ENCODE data around the gene AKR1B15. TPM values are rescaled to one million over a fixed set of nuclear protein-coding genes. Genes with fewer than 3 reads are reported as not detected.
"Not testable (repeated sequence)": the region's sequence is repeated elsewhere in the genome, so short reads cannot be mapped to it uniquely, and the experiment has no call there.

AKR1B15 gene
- total RNA-seq, 2 donors from 2014 or later = not detected

GRCh38 chr7:134526552-134527248 lies 22.2 kb upstream of the AKR1B15 start:
- H3K27ac Mint-ChIP-seq; H3K9me3 Mint-ChIP-seq; H3K36me3 Mint-ChIP-seq; ATAC-seq; DNase-seq (ENCODE audit: low spot score in 2 of 2): not testable (repeated sequence)

- Mint-ChIP-seq H3K9me3 (no peaks in the 10 kb centered on the region), H3K36me3 (no peaks in the 10 kb centered on the region), H3K27ac (no peak overlapping the region)
- no peak for DNase-seq (ENCODE audit: low spot score in 2 of 2)
- ATAC-seq = no peak
These were observed 20.9 kb upstream of the AKR1B15 start for GRCh38 chr7:134527979-134528371.

GRCh38 chr7:134528749-134529148 lies 20.2 kb upstream of the AKR1B15 start:
- no peak overlapping the region for H3K27ac Mint-ChIP-seq
- H3K9me3 Mint-ChIP-seq = no peaks in the 10 kb centered on the region
- no peaks in the 10 kb centered on the region for H3K36me3 Mint-ChIP-seq
- no peak for ATAC-seq
- DNase-seq (ENCODE audit: low spot score in 2 of 2) = no peak

- no peak overlapping the region for H3K27ac Mint-ChIP-seq
- ATAC-seq (no peak), DNase-seq (ENCODE audit: low spot score in 2 of 2) (no peak)
- H3K36me3 Mint-ChIP-seq = no peaks in the 10 kb centered on the region
- no peaks in the 10 kb centered on the region for H3K9me3 Mint-ChIP-seq
These were observed 18.4 kb upstream of the AKR1B15 start for GRCh38 chr7:134530460-134530859.

- Mint-ChIP-seq H3K9me3 (no peaks in the 10 kb centered on the region), H3K36me3 (no peaks in the 10 kb centered on the region), H3K27ac (no peak overlapping the region)
- no peak for ATAC-seq
- DNase-seq (ENCODE audit: low spot score in 2 of 2) = no peak
These were observed 16.5 kb upstream of the AKR1B15 start for GRCh38 chr7:134532180-134532953.

- Mint-ChIP-seq H3K27ac (no peak overlapping the region), H3K36me3 (no peaks in the 10 kb centered on the region), H3K9me3 (no peaks in the 10 kb centered on the region)
- no peak for ATAC-seq
- no peak for DNase-seq (ENCODE audit: low spot score in 2 of 2)
These were observed 16.0 kb upstream of the AKR1B15 start for GRCh38 chr7:134532954-134533218.

GRCh38 chr7:134533288-134533771 lies 15.6 kb upstream of the AKR1B15 start:
- Mint-ChIP-seq H3K27ac (no peak overlapping the region), H3K36me3 (no peaks in the 10 kb centered on the region), H3K9me3 (no peaks in the 10 kb centered on the region)
- ATAC-seq (no peak), DNase-seq (ENCODE audit: low spot score in 2 of 2) (no peak)

GRCh38 chr7:134534633-134535032 lies 14.3 kb upstream of the AKR1B15 start:
- ATAC-seq (no peak), DNase-seq (ENCODE audit: low spot score in 2 of 2) (no peak)
- Mint-ChIP-seq H3K9me3 (no peaks in the 10 kb centered on the region), H3K36me3 (no peaks in the 10 kb centered on the region), H3K27ac (no peak overlapping the region)

GRCh38 chr7:134535272-134535918 lies 13.5 kb upstream of the AKR1B15 start:
- Mint-ChIP-seq H3K27ac (no peak overlapping the region), H3K9me3 (no peaks in the 10 kb centered on the region), H3K36me3 (no peaks in the 10 kb centered on the region)
- ATAC-seq = no peak
- no peak for DNase-seq (ENCODE audit: low spot score in 2 of 2)

- no peaks in the 10 kb centered on the region for H3K9me3 Mint-ChIP-seq
- DNase-seq (ENCODE audit: low spot score in 2 of 2) (no peak), ATAC-seq (no peak)
- no peak overlapping the region for H3K27ac Mint-ChIP-seq
- H3K36me3 Mint-ChIP-seq = no peaks in the 10 kb centered on the region
These were observed 13.0 kb upstream of the AKR1B15 start for GRCh38 chr7:134535919-134536299.

GRCh38 chr7:134536558-134536957 lies 12.4 kb upstream of the AKR1B15 start:
- not testable (repeated sequence) for H3K9me3 Mint-ChIP-seq; DNase-seq (ENCODE audit: low spot score in 2 of 2); H3K27ac Mint-ChIP-seq; H3K36me3 Mint-ChIP-seq; ATAC-seq

GRCh38 chr7:134537273-134537781 lies 11.6 kb upstream of the AKR1B15 start:
- not testable (repeated sequence) for H3K27ac Mint-ChIP-seq; ATAC-seq; DNase-seq (ENCODE audit: low spot score in 2 of 2); H3K36me3 Mint-ChIP-seq; H3K9me3 Mint-ChIP-seq

- Mint-ChIP-seq H3K9me3 (no peaks in the 10 kb centered on the region), H3K36me3 (no peaks in the 10 kb centered on the region), H3K27ac (no peak overlapping the region)
- no peak for ATAC-seq
- no peak for DNase-seq (ENCODE audit: low spot score in 2 of 2)
These were observed 9.4 kb upstream of the AKR1B15 start for GRCh38 chr7:134539380-134540004.

GRCh38 chr7:134541501-134542194 lies 7.3 kb upstream of the AKR1B15 start:
- DNase-seq (ENCODE audit: low spot score in 2 of 2); ATAC-seq; H3K9me3 Mint-ChIP-seq; H3K36me3 Mint-ChIP-seq; H3K27ac Mint-ChIP-seq: not testable (repeated sequence)

- Mint-ChIP-seq H3K9me3 (no peaks in the 10 kb centered on the region), H3K36me3 (no peaks in the 10 kb centered on the region), H3K27ac (no peak overlapping the region)
- DNase-seq (ENCODE audit: low spot score in 2 of 2) (no peak), ATAC-seq (no peak)
These were observed 6.6 kb upstream of the AKR1B15 start for GRCh38 chr7:134542195-134542771.

- Mint-ChIP-seq H3K9me3 (no peaks in the 10 kb centered on the region), H3K27ac (no peak overlapping the region), H3K36me3 (no peaks in the 10 kb centered on the region)
- DNase-seq (ENCODE audit: low spot score in 2 of 2) (no peak), ATAC-seq (no peak)
These were observed 3.5 kb upstream of the AKR1B15 start for GRCh38 chr7:134545380-134545779.
